GM23248 (cell line): ENCODE measurements around the gene NFE2. TPM values are rescaled to one million over a fixed set of nuclear protein-coding genes. Genes with fewer than 3 reads are reported as not detected.

ENCODE experiments used
- DNase-seq: peaks from one replicate; pipeline ENCODE4 v3.0.0-alpha.2; 2015
- H2AFZ ChIP-seq: fragments of 200-600 bp; sonication (generic); 2 replicates; pipeline ENCODE4 v1.6.1; 2016; ENCODE audit warnings: antibody characterized with exemption
- H3F3A ChIP-seq: fragments of 200-600 bp; sonication (generic); 2 replicates; pipeline ENCODE4 v1.6.1; 2016; ENCODE audit warnings: mild to moderate bottlenecking, antibody characterized with exemption, mixed run types; ENCODE audit not compliant: insufficient read depth
- H3K27ac ChIP-seq: fragments of 200-600 bp; sonication (generic); 2 replicates; pipeline ENCODE4 v1.5.1; 2016; ENCODE audit warnings: mild to moderate bottlenecking
- H3K27me3 ChIP-seq: fragments of 200-600 bp; sonication (generic); replicated peaks from 2 replicates; pipeline ENCODE4 v1.6.1; 2016; ENCODE audit warnings: mild to moderate bottlenecking; ENCODE audit not compliant: insufficient read depth
- H3K36me3 ChIP-seq: fragments of 200-600 bp; sonication (generic); 2 replicates; pipeline ENCODE4 v1.6.1; 2016; ENCODE audit warnings: low read depth, mild to moderate bottlenecking
- H3K4me1 ChIP-seq: fragments of 200-600 bp; sonication (generic); 2 replicates; pipeline ENCODE4 v1.6.1; 2016; ENCODE audit warnings: mild to moderate bottlenecking; ENCODE audit not compliant: insufficient read depth
- H3K4me2 ChIP-seq: fragments of 200-600 bp; sonication (generic); one replicate; pipeline ENCODE4 v1.6.1; 2016; ENCODE audit warnings: mild to moderate bottlenecking; ENCODE audit not compliant: unreplicated experiment
- H3K4me3 ChIP-seq: fragments of 200-600 bp; sonication (generic); 2 replicates; pipeline ENCODE4 v1.5.1; 2016; ENCODE audit warnings: mild to moderate bottlenecking
- H3K79me2 ChIP-seq: fragments of 200-600 bp; sonication (generic); 2 replicates; pipeline ENCODE4 v1.6.1; 2016; ENCODE audit warnings: mild to moderate bottlenecking; ENCODE audit not compliant: insufficient read depth
- H3K9ac ChIP-seq: fragments of 200-600 bp; sonication (generic); 2 replicates; pipeline ENCODE4 v1.6.1; 2016; ENCODE audit warnings: mild to moderate bottlenecking
- H3K9me2 ChIP-seq: fragments of 200-600 bp; sonication (generic); 2 replicates; pipeline ENCODE4 v1.6.1; 2016; ENCODE audit warnings: mixed run types, mild to moderate bottlenecking, moderate library complexity; ENCODE audit not compliant: insufficient read depth
- H3K9me3 ChIP-seq: fragments of 200-600 bp; sonication (generic); one replicate; pipeline ENCODE4 v1.6.1; 2017; ENCODE audit warnings: low read depth
- H4K20me1 ChIP-seq: fragments of 200-600 bp; sonication (generic); 2 replicates; pipeline ENCODE4 v1.6.0; 2016; ENCODE audit not compliant: insufficient read depth
- EZH2 ChIP-seq: fragments of 200-600 bp; sonication (generic); IDR thresholded peaks from 2 replicates; pipeline ENCODE4 v1.6.1; 2018; ENCODE audit warnings: antibody characterized with exemption, mild to moderate bottlenecking; ENCODE audit not compliant: insufficient read depth, poor library complexity, severe bottlenecking
- EZH2phosphoT487 ChIP-seq: fragments of 200-600 bp; sonication (generic); IDR thresholded peaks from 2 replicates; pipeline ENCODE4 v1.6.1; 2018; ENCODE audit warnings: antibody characterized with exemption, moderate library complexity, mild to moderate bottlenecking, low read depth; ENCODE audit not compliant: insufficient read depth
- WGBS, 2 experiments: methylation state at CpG; one replicate each; pipeline ENCODE4 v1.1.6; 2015 to 2017; ENCODE audit warnings: low lambda C conversion rate in 2 of 2, low coverage in 1 of 2; ENCODE audit errors: missing lambda C conversion rate in 2 of 2; 5-methylcytosine and 5-hydroxymethylcytosine counted together
- in situ Hi-C: fragments of 300-500 bp; cut with MboI; formaldehyde crosslinking; loops from 2 replicates; pipeline ENCODE4 v1.15.0; 2020
- polyA plus RNA-seq: library from polyadenylated mRNA; unstranded; fragments of >200 nt; fragmentation: Nextera tagmentation; extraction: Ambion mirVana; gene quantifications from 2 replicates; pipeline ENCODE4 v1.2.1, GENCODE V29; 2016
- total RNA-seq: library from RNA; depleted of rRNA; stranded (reverse); fragments of >200 nt; shearing (Covaris generic); gene quantifications from 2 replicates; pipeline ENCODE4 v1.2.3, GENCODE V29; 2014

Gene NFE2
- total and polyA plus RNA-seq, 2 experiments from 2014 or later: not detected

- no peak for TF ChIP-seq EZH2
- no peak for TF ChIP-seq EZH2phosphoT487
- Histone ChIP-seq H3K4me1 (peaks cover 49% of the 10 kb centered on the region), H3K4me3 (no peak overlapping the region), H3K9ac (no peak overlapping the region), H4K20me1 (peaks cover 12% of the 10 kb centered on the region; the same call in 1 of the 2 replicates), H3K4me2 (no peak overlapping the region), H3K27me3 (no peaks in the 10 kb centered on the region), H2AFZ (no peak overlapping the region), H3K27ac (no peak overlapping the region), H3F3A (peaks cover 32% of the 10 kb centered on the region), H3K79me2 (peaks cover 99% of the 10 kb centered on the region), H3K36me3 (no peaks in the 10 kb centered on the region), H3K9me3 (no peaks in the 10 kb centered on the region), H3K9me2 (no peaks in the 10 kb centered on the region)
- DNase-seq: no peak
- in situ Hi-C loops: no loop called here
- WGBS, 2 experiments: 96 to 98% methylated on average over 4 of the region's 4 CpGs
Measured at GRCh38 chr12:54333420-54334034, 32.7 kb upstream of the NFE2 start.

- H3K9me2 ChIP-seq: no peaks in the 10 kb centered on the region
- H3K4me3 ChIP-seq: no peak overlapping the region
- H3K79me2 ChIP-seq: peaks cover 100% of the 10 kb centered on the region
- TF ChIP-seq EZH2 (no peak), EZH2phosphoT487 (no peak)
- H3K36me3 ChIP-seq: no peaks in the 10 kb centered on the region
- no peaks in the 10 kb centered on the region for H3K27me3 ChIP-seq
- peaks cover 48% of the 10 kb centered on the region for H3K4me1 ChIP-seq
- in situ Hi-C loops: no loop called here
- DNase-seq: no peak
- no peaks in the 10 kb centered on the region for H4K20me1 ChIP-seq
- H3K9me3 ChIP-seq: no peaks in the 10 kb centered on the region
- H3K27ac ChIP-seq: no peak overlapping the region
- no peak overlapping the region for H2AFZ ChIP-seq
- WGBS, 2 experiments: 64 to 69% methylated on average over 5 of the region's 5 CpGs
- no peak overlapping the region for H3K9ac ChIP-seq
- H3K4me2 ChIP-seq: no peak overlapping the region
- H3F3A ChIP-seq: peaks cover 16% of the 10 kb centered on the region
Measured at GRCh38 chr12:54331461-54331860, 30.6 kb upstream of the NFE2 start.

GRCh38 chr12:54330442-54330841 lies 29.6 kb upstream of the NFE2 start:
- Histone ChIP-seq H3K9ac (no peak overlapping the region), H3K4me3 (0 out of 2 replicates have a peak overlapping the region, but pooled peaks have one; percentile 0), H3K79me2 (peaks cover 100% of the 10 kb centered on the region), H3K9me2 (no peaks in the 10 kb centered on the region), H3K4me1 (peaks cover 48% of the 10 kb centered on the region), H3K36me3 (no peaks in the 10 kb centered on the region), H3K9me3 (no peaks in the 10 kb centered on the region), H3K27me3 (no peaks in the 10 kb centered on the region), H4K20me1 (no peaks in the 10 kb centered on the region), H3K4me2 (peak overlapping the region; percentile 6), H3F3A (peaks cover 21% of the 10 kb centered on the region), H3K27ac (no peak overlapping the region), H2AFZ (no peak overlapping the region)
- in situ Hi-C loops: no loop called here
- DNase-seq: no peak
- WGBS, 2 experiments: 71 to 73% methylated on average over 3 of the region's 3 CpGs
- TF ChIP-seq EZH2phosphoT487 (no peak), EZH2 (no peak)

- Histone ChIP-seq H3K27me3 (no peaks in the 10 kb centered on the region), H3K4me1 (peaks cover 48% of the 10 kb centered on the region), H3K79me2 (peaks cover 98% of the 10 kb centered on the region), H3K27ac (peak overlapping the region; percentile 54), H3K9me3 (no peaks in the 10 kb centered on the region), H3K9me2 (no peaks in the 10 kb centered on the region), H3K4me2 (peak overlapping the region; percentile 57), H3F3A (peaks cover 23% of the 10 kb centered on the region), H3K9ac (no peak overlapping the region; the same call in 1 of the 2 replicates), H2AFZ (no peak overlapping the region), H4K20me1 (no peaks in the 10 kb centered on the region), H3K4me3 (0 out of 2 replicates have a peak overlapping the region, but pooled peaks have one; percentile 4), H3K36me3 (no peaks in the 10 kb centered on the region)
- WGBS, 2 experiments: 79 to 81% methylated on average over 5 of the region's 5 CpGs
- no peak for TF ChIP-seq EZH2
- DNase-seq: peak; percentile 39
- in situ Hi-C loops: no loop called here
Measured at GRCh38 chr12:54329759-54330158, 28.9 kb upstream of the NFE2 start.
